22Rv1 (cell line): Measurements from ENCODE around the gene DNAL4.

Source experiments
- CTCF ChIP-seq: fragments of 450-650 bp; IDR thresholded peaks from 2 replicates; pipeline ENCODE4 v1.5.1; 2017; ENCODE audit warnings: mild to moderate bottlenecking
- ZFX ChIP-seq: fragments of 450-650 bp; IDR thresholded peaks from 2 replicates; pipeline ENCODE4 v1.6.1; 2017; ENCODE audit warnings: antibody characterized with exemption, borderline replicate concordance

GRCh38 chr22:38767313-38767712 is 26.6 kb downstream of the DNAL4 start:
- TF ChIP-seq CTCF (no peak), ZFX (no peak)
